ENCODE measurements around the gene SEC14L2. TPM values are rescaled to one million over a fixed set of nuclear protein-coding genes. Genes with fewer than 3 reads are reported as not detected.

The SEC14L2 gene
- total and polyA plus RNA-seq, 2 of the 8 experiments (the other 6 are each of a cell fraction or from before 2014, with no cell fraction given): 2.8 to 3.2 TPM

GRCh38 chr22:30421695-30422480 lies 25.1 kb downstream of the SEC14L2 start:
- Histone ChIP-seq H3K79me1 (ENCODE audit: low read depth, low read length) (no peaks in the 10 kb centered on the region), H3K4ac (replicated peaks; ENCODE audit: insufficient read length, low read depth, low read length) (no peak overlapping the region), H3K18ac (ENCODE audit: extremely low read depth, low read length) (no peak overlapping the region), H3K4me1 (replicated peaks in 1 of 4; ENCODE audit: control insufficient read depth in 3 of 4, insufficient read depth in 4 of 4, low read length in 3 of 4) (peaks cover 1 to 19% (median 13%) of the 10 kb centered on the region in 4 experiments), H3K9ac (replicated peaks in 1 of 4; ENCODE audit: extremely low read depth in 1 of 4, low read depth in 3 of 4, low read length in 3 of 4) (no peak overlapping the region; a peak in 1 of 7 replicates), H3K4me2 (ENCODE audit: insufficient read depth in 1 of 2, low read depth in 2 of 2, low read length in 2 of 2) (peak overlapping the region; percentile 71 to 93), H2BK5ac (ENCODE audit: low read depth, low read length) (no peak overlapping the region), H2BK12ac (ENCODE audit: low read depth, low read length) (0 out of 2 replicates have a peak overlapping the region, but pooled peaks have one; percentile 61), H3K27ac (ENCODE audit: low read depth, low read length) (no peak overlapping the region), H3K23ac (ENCODE audit: insufficient read length) (no peak overlapping the region), H2BK15ac (ENCODE audit: low read length) (no peak overlapping the region), H2BK120ac (replicated peaks; ENCODE audit: low read depth, low read length) (no peak overlapping the region), H4K5ac (ENCODE audit: insufficient read length, low read depth, low read length) (no peak overlapping the region), H3K23me2 (ENCODE audit: low read depth, low read length) (peaks cover 22% of the 10 kb centered on the region), H3K14ac (ENCODE audit: insufficient read length) (no peak overlapping the region), H3K27me3 (replicated peaks in 1 of 4; ENCODE audit: control insufficient read depth in 3 of 4, extremely low read depth in 1 of 4, insufficient read depth in 3 of 4, low read length in 3 of 4) (no peaks in the 10 kb centered on the region), H4K8ac (ENCODE audit: extremely low read depth, insufficient read depth, low read length) (no peak overlapping the region), H3K56ac (replicated peaks; ENCODE audit: insufficient read length, low read depth, low read length) (no peak overlapping the region), H2AK5ac (ENCODE audit: low read depth, low read length) (peak overlapping the region; percentile 46; the same call in 1 of the 2 replicates), H4K91ac (replicated peaks; ENCODE audit: insufficient read length, low read length) (no peak overlapping the region), H3K79me2 (ENCODE audit: control insufficient read depth in 1 of 2, insufficient read depth in 2 of 2, low read length in 2 of 2) (peaks cover 0 to 5% of the 10 kb centered on the region in 2 experiments; a peak in 1 of 4 replicates), H2AFZ (ENCODE audit: low read length) (no peak overlapping the region), H4K20me1 (replicated peaks in 1 of 2; ENCODE audit: control insufficient read depth in 1 of 2, insufficient read depth in 2 of 2, low read length in 2 of 2) (peaks cover 0 to 4% of the 10 kb centered on the region in 2 experiments), H3K9me3 (ENCODE audit: insufficient read depth in 2 of 2, low read depth in 1 of 2, low read length in 1 of 2) (no peaks in the 10 kb centered on the region), H3K4me3 (ENCODE audit: extremely low read depth in 1 of 4, insufficient read depth in 2 of 4, low read depth in 3 of 4, low read length in 4 of 4) (peak overlapping the region in 3 of 4 experiments; percentile 58 to 88 (median 70); a peak in 4 of 8 replicates), H2BK20ac (ENCODE audit: low read length) (no peak overlapping the region), H3K36me3 (ENCODE audit: control insufficient read depth in 2 of 4, insufficient read depth in 4 of 4, low read length in 3 of 4) (peaks cover 0 to 13% (median 6%) of the 10 kb centered on the region in 4 experiments; a peak in 4 of 8 replicates)
- CTCF ChIA-PET (ENCODE audit: partially characterized antibody): interaction anchor here (0.8 to 12.0 kb wide), 9 partner anchors 9 to 159 kb away, joined by 3 to 164 read pairs (median 5); partner anchors contain the start of genes RNF215 and SEC14L2
- FAIRE-seq (no peak), DNase-seq (ENCODE audit: low read depth in 1 of 2, low spot score in 2 of 2) (no peak)
- WGBS, 2 experiments (ENCODE audit: extremely low coverage in 1 of 2, insufficient coverage in 1 of 2, insufficient read length in 1 of 2, insufficient replicate concordance in 2 of 2, low coverage in 1 of 2, low lambda C conversion rate in 2 of 2, missing lambda C conversion rate in 1 of 2): 80% methylated on average over 8 of the region's 8 CpGs; no CpG with 5 or more reads in 1 of the 2 experiments
- TF ChIP-seq KDM1A (IDR thresholded peaks at IDR 0.05; ENCODE audit: borderline replicate concordance, low read length) (no peak), CTBP2 (IDR thresholded peaks at IDR 0.05; ENCODE audit: borderline replicate concordance, insufficient read depth, insufficient read length, low read length) (no peak), PHF8 (conservative IDR thresholded peaks at IDR 0.05; ENCODE audit: low read depth, low read length) (no peak), E2F6 (IDR thresholded peaks at IDR 0.05) (no peak), CREB1 (IDR thresholded peaks at IDR 0.05) (no peak), NANOG (IDR thresholded peaks at IDR 0.05; ENCODE audit: insufficient read depth, low read depth, low read length, poor library complexity, severe bottlenecking) (no peak)
- POLR2A ChIA-PET (ENCODE audit: partially characterized antibody): interaction anchor here (0.8 to 5.2 kb wide), 11 partner anchors 8 to 66 kb away, joined by 3 to 39 read pairs (median 16); partner anchors contain the start of genes CCDC157, SEC14L2 and SF3A1
